Measurements from ENCODE around the gene FOXE3. TPM values are rescaled to one million over a fixed set of nuclear protein-coding genes. Genes with fewer than 3 reads are reported as not detected.
"Not testable (repeated sequence)": the region's sequence is repeated elsewhere in the genome, so short reads cannot be mapped to it uniquely, and the experiment has no call there.

FOXE3 gene
- total RNA-seq, 1 donor from 2014 or later = not detected

DNA sequence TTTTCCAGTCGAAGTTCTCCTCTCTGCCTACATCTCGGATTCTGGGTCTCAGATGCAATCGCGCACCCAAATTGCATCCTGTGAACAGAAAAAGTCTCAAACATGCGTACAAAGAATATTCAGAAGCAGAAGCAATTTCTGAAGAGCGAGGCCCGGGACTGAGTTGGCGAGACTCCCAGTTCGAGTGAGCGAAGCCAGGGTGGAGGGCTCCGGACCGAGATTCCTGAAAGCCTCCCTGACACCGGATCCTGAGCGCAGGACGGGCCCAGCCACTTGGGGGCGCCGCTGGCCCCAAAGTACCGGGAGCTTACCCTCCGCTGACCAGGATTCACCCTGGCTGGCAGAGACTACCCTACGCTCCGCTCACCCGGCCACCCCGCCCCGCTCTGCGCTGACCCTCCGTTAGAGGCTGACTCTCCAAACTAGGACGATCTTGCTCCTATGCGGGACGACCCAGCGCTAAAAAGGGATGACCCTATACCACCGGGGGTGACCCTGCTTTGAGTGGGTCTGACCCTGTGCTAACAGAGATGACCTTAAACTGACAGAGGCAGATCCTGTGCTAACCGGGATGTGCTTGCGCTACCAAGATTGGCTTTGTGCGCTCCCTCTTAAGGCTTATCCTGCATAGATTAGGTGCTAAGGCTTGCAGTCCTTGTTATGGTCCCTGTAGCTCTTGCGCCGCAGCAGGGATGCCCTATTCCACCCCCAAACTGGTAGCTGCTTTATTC is 33.9 kb downstream of the FOXE3 start:
- DNase-seq = no peak

DNA sequence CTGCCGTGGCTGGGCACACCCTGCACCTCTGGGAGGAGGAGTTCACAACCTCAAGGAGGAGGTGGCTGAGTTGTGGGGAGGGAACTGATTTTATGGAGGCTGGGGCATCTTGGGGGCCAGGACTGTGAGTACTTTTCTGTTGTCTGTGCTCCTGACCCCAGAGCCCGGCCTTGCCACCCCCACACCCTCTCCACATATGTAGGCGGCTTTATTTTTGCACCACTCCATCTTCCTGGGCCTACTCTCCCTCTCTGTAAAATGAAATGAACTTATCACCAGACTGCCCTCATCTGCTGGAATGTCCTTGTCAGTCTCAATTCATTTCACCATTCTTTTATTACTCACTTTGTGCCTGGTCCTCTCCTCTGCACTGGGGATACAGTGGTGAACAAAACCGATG is 34.5 kb downstream of the FOXE3 start:
- no peak for DNase-seq

DNA sequence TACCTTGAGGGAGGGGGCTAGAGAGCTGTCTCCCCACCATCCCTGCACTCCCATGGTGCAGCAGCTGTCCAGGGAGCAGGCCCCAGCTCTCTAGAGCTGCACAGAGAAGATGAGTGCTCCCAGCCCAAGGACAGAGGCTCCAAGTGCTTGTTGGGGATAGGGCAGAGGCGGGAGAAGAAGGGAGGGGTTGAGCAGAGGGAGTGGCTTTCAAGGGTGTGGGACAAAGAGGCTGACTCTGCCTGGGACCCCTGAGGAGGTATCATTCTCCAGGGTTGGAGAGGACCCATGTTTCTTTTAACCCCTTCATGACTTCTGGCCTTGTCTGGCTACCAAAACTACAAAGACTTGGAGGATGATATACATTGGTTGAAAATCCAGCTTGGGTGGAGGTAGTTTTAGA is 36.3 kb downstream of the FOXE3 start:
- DNase-seq = no peak

DNA sequence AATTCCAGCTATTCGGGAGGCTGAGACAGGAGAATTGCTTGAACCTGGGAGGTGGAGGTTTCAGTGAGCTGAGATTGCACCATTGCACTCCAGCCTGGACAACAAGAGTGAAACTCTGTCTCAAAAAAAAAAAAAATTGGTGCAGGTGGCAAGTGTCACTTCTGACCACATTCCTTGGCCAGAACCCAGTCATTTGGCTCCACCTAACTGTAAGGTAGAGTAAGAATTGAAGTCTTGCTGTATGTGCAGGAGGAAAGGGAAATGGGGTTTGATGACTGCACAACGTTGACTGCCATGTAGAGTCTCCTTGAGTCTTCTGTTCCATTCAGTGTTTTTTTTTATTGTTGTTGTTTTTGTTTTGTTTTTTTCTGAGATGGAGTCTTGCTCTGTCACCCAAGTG is 37.8 kb downstream of the FOXE3 start:
- DNase-seq = not testable (repeated sequence)

DNA sequence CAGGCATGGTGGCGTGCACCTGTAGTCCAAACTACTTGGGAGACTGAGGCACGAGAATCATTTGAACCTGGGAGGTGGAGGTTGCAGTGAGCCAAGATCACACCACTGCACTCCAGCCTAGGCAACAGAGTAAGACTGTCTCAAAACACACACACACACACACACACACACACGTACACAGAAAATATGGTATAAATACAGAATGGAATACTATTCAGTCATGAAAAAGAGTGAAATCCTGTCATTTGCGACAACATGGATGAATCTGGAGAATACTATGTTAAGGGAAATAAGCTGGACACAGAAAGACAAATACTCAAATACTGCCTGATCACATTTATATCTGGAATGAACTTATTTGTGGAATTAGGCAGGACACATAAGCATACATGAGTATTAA is 40.2 kb downstream of the FOXE3 start:
- no peak for DNase-seq

DNA sequence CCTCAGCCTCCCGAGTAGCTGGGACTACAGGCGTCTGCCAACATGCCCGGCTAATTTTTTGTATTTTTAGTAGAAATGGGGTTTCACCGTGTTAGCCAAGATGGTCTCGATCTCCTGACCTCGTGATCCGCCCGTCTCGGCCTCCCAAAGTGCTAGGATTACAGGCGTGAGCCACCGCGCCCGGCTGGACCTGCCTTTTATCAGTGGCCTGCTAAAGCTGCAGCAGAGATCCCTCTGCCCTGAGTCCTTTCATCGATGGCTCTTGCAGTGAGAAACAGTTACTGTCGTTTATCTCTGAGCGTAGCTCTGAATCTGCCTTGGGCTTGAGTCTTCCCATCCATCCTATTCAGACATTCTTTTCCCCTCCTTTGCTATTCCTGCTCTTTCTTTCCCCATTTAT is 41.5 kb downstream of the FOXE3 start:
- DNase-seq = not testable (repeated sequence)

DNA sequence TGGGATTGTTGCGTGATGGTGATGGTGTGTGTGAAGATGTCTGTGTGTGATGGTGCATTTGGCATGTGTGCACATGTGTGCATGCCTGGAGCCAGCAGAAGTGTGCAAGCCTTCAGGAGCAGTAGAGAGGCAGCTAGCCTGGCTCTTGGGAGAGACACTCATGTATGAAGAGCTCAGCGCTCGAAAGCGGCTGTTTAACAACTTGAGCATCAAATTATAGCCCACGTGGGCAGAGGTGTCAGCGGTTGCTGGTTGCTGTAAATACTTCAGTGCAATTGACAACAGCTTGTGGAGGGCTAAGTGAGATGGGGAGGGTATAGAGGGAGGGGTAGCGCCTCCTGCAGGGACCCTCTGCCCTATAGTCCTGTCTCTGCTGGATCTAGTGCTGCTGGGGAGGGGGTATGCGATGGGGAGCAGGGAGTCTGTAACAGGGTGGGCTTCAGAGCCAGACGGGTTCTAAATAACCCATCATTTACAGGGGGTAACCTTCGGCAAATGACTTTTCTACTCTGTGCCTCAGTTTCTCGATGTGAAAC is 43.2 kb downstream of the FOXE3 start:
- no peak for DNase-seq

DNA sequence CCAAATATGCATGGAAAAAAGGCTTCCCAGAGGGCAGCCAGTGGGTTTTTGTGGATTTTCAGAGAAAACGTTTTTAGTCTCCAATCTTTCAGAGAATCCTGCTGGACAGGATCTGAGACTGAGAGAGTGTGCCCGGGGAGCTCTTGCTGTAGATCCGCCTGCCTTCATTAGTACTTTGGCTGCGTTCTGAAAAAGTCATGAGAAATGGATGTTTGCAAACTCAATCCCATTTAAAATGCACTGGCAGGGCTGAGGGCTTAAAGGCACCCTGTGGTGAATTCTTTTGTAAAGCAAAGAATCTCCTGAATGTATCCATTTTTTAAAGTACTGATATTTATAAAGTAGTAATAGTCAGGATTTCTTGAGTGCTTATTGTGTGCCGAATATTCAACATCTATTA is 44.0 kb downstream of the FOXE3 start:
- DNase-seq = no peak

DNA sequence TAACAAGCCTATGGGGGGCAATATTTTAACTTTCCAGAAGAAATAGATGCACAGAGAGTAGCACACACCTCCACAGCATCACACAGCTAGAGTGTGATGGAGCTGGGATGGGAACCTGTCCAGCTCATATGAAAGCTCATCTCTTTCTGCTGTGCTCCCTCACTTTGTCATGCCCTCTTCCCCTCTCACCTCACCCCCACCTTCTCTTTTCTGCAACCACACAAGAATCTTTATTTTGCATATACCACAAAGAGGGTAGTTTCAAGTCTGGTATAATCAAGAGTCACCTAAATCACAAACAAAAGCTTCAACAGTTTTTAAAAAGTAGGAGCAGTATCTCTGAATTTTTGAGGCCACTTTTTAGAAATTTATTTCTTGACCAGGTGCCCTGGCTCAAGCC is 44.4 kb downstream of the FOXE3 start:
- no peak for DNase-seq

DNA sequence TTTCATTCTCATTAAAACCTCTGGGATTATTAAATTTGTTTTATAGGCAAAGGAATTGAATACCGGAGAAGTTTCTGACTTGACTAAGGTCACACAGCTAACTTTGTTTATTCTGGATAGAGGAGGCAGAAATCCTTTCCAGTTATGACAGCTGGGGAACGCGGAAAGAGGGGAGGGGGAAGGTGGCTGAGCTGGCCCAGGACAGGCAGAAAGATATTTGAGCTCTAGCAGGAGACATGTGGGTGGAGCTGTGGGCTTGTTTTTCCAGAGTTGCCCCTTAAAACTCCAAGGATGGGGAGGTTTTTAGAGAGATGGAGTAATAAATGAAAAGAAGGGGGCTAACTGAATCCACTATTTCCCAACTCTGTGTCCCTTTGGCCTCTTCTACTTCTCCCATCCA is 49.5 kb downstream of the FOXE3 start:
- no peak for DNase-seq

Other genes with a start within 250 kb of the FOXE3 start
- gene PDZK1IP1, start 226.2 kb upstream of the FOXE3 start, total RNA-seq = 5.2 TPM
- 5.3 TPM for gene TAL1, start 184.1 kb upstream of the FOXE3 start, total RNA-seq
- 7.1 TPM for gene STIL, start 102.1 kb upstream of the FOXE3 start, total RNA-seq
- gene CMPK1, start 82.5 kb upstream of the FOXE3 start, total RNA-seq = 76.2 TPM
- gene FOXD2, start 21.8 kb downstream of the FOXE3 start, total RNA-seq = 0.30 TPM